ENCODE results near the gene SH3BP2.

SH3BP2 gene

DNA sequence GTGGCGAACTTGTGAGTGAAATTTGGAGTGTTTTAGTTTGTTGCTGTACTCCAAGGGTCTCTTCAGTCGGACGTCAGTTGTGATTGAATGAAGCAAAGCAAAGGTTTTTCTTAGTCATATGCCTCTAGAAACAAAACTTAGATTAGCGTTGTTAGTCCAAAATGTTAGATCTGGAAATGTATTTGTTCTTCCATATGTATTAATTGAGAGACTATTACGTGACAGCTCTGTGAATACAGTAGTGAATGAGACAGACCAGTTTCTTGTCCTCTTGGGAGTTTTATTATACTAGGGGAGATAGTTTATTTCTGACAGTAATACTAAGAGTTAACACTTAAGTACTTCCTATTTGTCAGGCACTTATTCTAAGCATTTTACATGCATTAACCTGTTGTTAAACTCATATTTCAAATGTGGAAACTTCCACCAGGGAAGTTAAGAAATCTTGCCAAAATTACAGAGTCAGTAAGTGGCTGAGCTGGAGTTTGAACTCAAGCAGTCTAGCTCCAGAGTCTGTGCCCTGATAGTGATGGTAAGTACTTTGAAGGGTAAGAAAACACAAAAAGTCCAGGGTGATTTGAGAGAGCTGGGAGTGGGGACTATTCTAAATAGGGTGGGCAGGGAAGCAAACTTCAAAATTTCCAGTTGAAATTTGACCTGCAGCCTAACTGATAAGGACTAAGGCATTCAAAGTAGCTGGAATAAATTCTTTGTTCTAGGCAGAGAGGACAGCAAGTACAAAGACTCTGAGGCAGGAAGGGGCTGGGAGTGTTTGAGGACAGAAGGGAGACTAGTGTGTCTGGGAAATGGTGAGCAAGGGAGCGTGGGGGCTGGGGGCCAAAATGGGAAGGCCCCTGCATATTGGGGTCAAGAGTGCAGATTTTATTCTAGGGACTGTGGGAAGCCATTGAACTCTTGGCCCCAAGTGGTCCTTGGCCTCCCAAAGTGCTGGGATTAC, 67.8 kb downstream of the SH3BP2 start (continued):
- TF ChIP-seq PATZ1 (CRISPR knock-in tag; IDR thresholded peaks at IDR 0.05; ENCODE audit: borderline replicate concordance): no peak

GRCh38 chr4:2861631-2862436, 68.9 kb downstream of the SH3BP2 start:
- ATAC-seq: peak; percentile 33; the same call in 2 of the 3 replicates
- TF ChIP-seq OSR1 (CRISPR knock-in tag; IDR thresholded peaks at IDR 0.05): no peak
- TF ChIP-seq PATZ1 (CRISPR knock-in tag; IDR thresholded peaks at IDR 0.05; ENCODE audit: borderline replicate concordance): no peak
- TF ChIP-seq, protein P1, sequence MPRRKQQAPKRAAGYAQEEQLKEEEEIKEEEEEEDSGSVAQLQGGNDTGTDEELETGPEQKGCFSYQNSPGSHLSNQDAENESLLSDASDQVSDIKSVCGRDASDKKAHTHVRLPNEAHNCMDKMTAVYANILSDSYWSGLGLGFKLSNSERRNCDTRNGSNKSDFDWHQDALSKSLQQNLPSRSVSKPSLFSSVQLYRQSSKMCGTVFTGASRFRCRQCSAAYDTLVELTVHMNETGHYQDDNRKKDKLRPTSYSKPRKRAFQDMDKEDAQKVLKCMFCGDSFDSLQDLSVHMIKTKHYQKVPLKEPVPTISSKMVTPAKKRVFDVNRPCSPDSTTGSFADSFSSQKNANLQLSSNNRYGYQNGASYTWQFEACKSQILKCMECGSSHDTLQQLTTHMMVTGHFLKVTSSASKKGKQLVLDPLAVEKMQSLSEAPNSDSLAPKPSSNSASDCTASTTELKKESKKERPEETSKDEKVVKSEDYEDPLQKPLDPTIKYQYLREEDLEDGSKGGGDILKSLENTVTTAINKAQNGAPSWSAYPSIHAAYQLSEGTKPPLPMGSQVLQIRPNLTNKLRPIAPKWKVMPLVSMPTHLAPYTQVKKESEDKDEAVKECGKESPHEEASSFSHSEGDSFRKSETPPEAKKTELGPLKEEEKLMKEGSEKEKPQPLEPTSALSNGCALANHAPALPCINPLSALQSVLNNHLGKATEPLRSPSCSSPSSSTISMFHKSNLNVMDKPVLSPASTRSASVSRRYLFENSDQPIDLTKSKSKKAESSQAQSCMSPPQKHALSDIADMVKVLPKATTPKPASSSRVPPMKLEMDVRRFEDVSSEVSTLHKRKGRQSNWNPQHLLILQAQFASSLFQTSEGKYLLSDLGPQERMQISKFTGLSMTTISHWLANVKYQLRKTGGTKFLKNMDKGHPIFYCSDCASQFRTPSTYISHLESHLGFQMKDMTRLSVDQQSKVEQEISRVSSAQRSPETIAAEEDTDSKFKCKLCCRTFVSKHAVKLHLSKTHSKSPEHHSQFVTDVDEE (CRISPR knock-in tag; IDR thresholded peaks at IDR 0.05): no peak
- no peak for TF ChIP-seq ZNF565 (CRISPR knock-in tag; conservative IDR thresholded peaks at IDR 0.05; ENCODE audit: low read depth)
- no peak for TF ChIP-seq ZNF70 (CRISPR knock-in tag; IDR thresholded peaks at IDR 0.05)
- TF ChIP-seq ZFP3 (CRISPR knock-in tag; IDR thresholded peaks at IDR 0.05): no peak
- no peak for TF ChIP-seq CSDC2 (CRISPR knock-in tag; IDR thresholded peaks at IDR 0.05)
- TF ChIP-seq RARB (CRISPR knock-in tag; IDR thresholded peaks at IDR 0.05): no peak
- no peak for TF ChIP-seq BACH2 (CRISPR knock-in tag; IDR thresholded peaks at IDR 0.05; ENCODE audit: borderline replicate concordance)
- no peak for TF ChIP-seq PPARA (CRISPR knock-in tag; IDR thresholded peaks at IDR 0.05; ENCODE audit: borderline replicate concordance)
- no peak for TF ChIP-seq ARNTL (CRISPR knock-in tag; IDR thresholded peaks at IDR 0.05; ENCODE audit: borderline replicate concordance, low read depth)
- TF ChIP-seq TCF4 (CRISPR knock-in tag; IDR thresholded peaks at IDR 0.05; ENCODE audit: borderline replicate concordance): no peak
- no peak for TF ChIP-seq SNAI2 (CRISPR knock-in tag; IDR thresholded peaks at IDR 0.05)
- no peak for TF ChIP-seq ISL1 (CRISPR knock-in tag; IDR thresholded peaks at IDR 0.05)
- TF ChIP-seq ESRRG (CRISPR knock-in tag; IDR thresholded peaks at IDR 0.05): no peak
- TF ChIP-seq, protein P2, sequence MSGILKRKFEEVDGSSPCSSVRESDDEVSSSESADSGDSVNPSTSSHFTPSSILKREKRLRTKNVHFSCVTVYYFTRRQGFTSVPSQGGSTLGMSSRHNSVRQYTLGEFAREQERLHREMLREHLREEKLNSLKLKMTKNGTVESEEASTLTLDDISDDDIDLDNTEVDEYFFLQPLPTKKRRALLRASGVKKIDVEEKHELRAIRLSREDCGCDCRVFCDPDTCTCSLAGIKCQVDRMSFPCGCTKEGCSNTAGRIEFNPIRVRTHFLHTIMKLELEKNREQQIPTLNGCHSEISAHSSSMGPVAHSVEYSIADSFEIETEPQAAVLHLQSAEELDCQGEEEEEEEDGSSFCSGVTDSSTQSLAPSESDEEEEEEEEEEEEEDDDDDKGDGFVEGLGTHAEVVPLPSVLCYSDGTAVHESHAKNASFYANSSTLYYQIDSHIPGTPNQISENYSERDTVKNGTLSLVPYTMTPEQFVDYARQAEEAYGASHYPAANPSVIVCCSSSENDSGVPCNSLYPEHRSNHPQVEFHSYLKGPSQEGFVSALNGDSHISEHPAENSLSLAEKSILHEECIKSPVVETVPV (CRISPR knock-in tag; IDR thresholded peaks at IDR 0.05): no peak
- TF ChIP-seq GLIS3 (CRISPR knock-in tag; IDR thresholded peaks at IDR 0.05): no peak
- TF ChIP-seq ZC3H10 (CRISPR knock-in tag; IDR thresholded peaks at IDR 0.05): no peak
- TF ChIP-seq TOX (CRISPR knock-in tag; IDR thresholded peaks at IDR 0.05; ENCODE audit: borderline replicate concordance): no peak
- TF ChIP-seq, protein P3, sequence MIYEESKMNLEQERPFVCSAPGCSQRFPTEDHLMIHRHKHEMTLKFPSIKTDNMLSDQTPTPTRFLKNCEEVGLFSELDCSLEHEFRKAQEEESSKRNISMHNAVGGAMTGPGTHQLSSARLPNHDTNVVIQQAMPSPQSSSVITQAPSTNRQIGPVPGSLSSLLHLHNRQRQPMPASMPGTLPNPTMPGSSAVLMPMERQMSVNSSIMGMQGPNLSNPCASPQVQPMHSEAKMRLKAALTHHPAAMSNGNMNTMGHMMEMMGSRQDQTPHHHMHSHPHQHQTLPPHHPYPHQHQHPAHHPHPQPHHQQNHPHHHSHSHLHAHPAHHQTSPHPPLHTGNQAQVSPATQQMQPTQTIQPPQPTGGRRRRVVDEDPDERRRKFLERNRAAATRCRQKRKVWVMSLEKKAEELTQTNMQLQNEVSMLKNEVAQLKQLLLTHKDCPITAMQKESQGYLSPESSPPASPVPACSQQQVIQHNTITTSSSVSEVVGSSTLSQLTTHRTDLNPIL (CRISPR knock-in tag; IDR thresholded peaks at IDR 0.05; ENCODE audit: low read depth): no peak

All from SK-N-SH treated with all-trans-retinoic acid at 6 μM for 48 hours (cell line).